H9 (cell line): ENCODE data around the gene AKR1B15. TPM values are rescaled to one million over a fixed set of nuclear protein-coding genes. Genes with fewer than 3 reads are reported as not detected.

ENCODE experiments used
- DNase-seq: peaks from one replicate; pipeline ENCODE4 v3.0.0-alpha.2; 2017
- H2AFZ ChIP-seq: one replicate; pipeline ENCODE4 v1.6.1; 2013; ENCODE audit warnings: mild to moderate bottlenecking, low read length, control low read depth, moderate library complexity
- H2AK5ac ChIP-seq: 2 replicates; pipeline ENCODE4 v1.6.1; 2013; ENCODE audit warnings: low read length, control low read depth, mixed read lengths; ENCODE audit not compliant: insufficient read length
- H2BK120ac ChIP-seq: one replicate; pipeline ENCODE4 v1.6.1; 2013; ENCODE audit warnings: low read depth, mild to moderate bottlenecking, low read length, control low read depth, inconsistent platforms; ENCODE audit not compliant: poor library complexity, severe bottlenecking
- H2BK12ac ChIP-seq: 2 replicates; pipeline ENCODE4 v1.6.1; 2013; ENCODE audit warnings: low read length, control low read depth, mixed read lengths, low read depth; ENCODE audit not compliant: insufficient read length
- H2BK15ac ChIP-seq: 2 replicates; pipeline ENCODE4 v1.6.1; 2013; ENCODE audit warnings: low read depth, low read length, control low read depth
- H2BK20ac ChIP-seq: one replicate; pipeline ENCODE4 v1.6.1; 2013; ENCODE audit warnings: low read depth, mild to moderate bottlenecking, low read length, control low read depth, inconsistent platforms; ENCODE audit not compliant: poor library complexity, severe bottlenecking
- H2BK5ac ChIP-seq: 2 replicates; pipeline ENCODE4 v1.6.1; 2013; ENCODE audit warnings: low read length, control low read depth, mixed read lengths; ENCODE audit not compliant: insufficient read length
- H3K14ac ChIP-seq: 2 replicates; pipeline ENCODE4 v1.6.1; 2013; ENCODE audit warnings: low read length, control low read depth; ENCODE audit not compliant: insufficient read depth
- H3K18ac ChIP-seq: 2 replicates; pipeline ENCODE4 v1.6.1; 2013; ENCODE audit warnings: low read depth, mild to moderate bottlenecking, mixed read lengths, low read length, control low read depth; ENCODE audit not compliant: insufficient read length
- H3K23ac ChIP-seq: 2 replicates; pipeline ENCODE4 v1.6.1; 2013; ENCODE audit warnings: low read length, control low read depth, mixed read lengths, low read depth; ENCODE audit not compliant: insufficient read length
- H3K23me2 ChIP-seq: 2 replicates; pipeline ENCODE4 v1.6.1; 2013; ENCODE audit warnings: low read depth, mild to moderate bottlenecking, mixed read lengths, low read length, control low read depth; ENCODE audit not compliant: insufficient read length, poor library complexity, severe bottlenecking
- H3K27ac ChIP-seq: 2 replicates; pipeline ENCODE4 v1.5.1; 2013; ENCODE audit warnings: low read length, control low read depth, mixed read lengths, low read depth; ENCODE audit not compliant: insufficient read length
- H3K27me3 ChIP-seq: 2 replicates; pipeline ENCODE4 v1.6.1; 2013; ENCODE audit warnings: low read length, control low read depth, inconsistent platforms; ENCODE audit not compliant: insufficient read depth
- H3K4ac ChIP-seq: 2 replicates; pipeline ENCODE4 v1.6.1; 2013; ENCODE audit warnings: low read depth, mild to moderate bottlenecking, control low read depth, inconsistent platforms, low read length, moderate library complexity
- H3K4me1 ChIP-seq: 2 replicates; pipeline ENCODE4 v1.6.1; 2013; ENCODE audit warnings: low read length, control low read depth, inconsistent platforms; ENCODE audit not compliant: insufficient read depth
- H3K4me2 ChIP-seq: 2 replicates; pipeline ENCODE4 v1.6.1; 2013; ENCODE audit warnings: low read length, control low read depth, mixed read lengths; ENCODE audit not compliant: insufficient read length, insufficient read depth
- H3K56ac ChIP-seq: 2 replicates; pipeline ENCODE4 v1.6.1; 2013; ENCODE audit warnings: low read depth, mild to moderate bottlenecking, mixed read lengths, low read length, control low read depth; ENCODE audit not compliant: insufficient read length
- H3K79me1 ChIP-seq: 2 replicates; pipeline ENCODE4 v1.6.1; 2013; ENCODE audit warnings: low read depth, mild to moderate bottlenecking, moderate library complexity, low read length, control low read depth, inconsistent platforms; ENCODE audit not compliant: insufficient read depth, poor library complexity, severe bottlenecking
- H3K79me2 ChIP-seq: 2 replicates; pipeline ENCODE4 v1.6.1; 2013; ENCODE audit warnings: low read length, control low read depth, inconsistent platforms; ENCODE audit not compliant: insufficient read depth
- H3K9ac ChIP-seq: 2 replicates; pipeline ENCODE4 v1.6.1; 2013; ENCODE audit warnings: low read length, control low read depth, mixed read lengths; ENCODE audit not compliant: insufficient read length; ENCODE audit errors: extremely low read depth
- H3K9me3 ChIP-seq: one replicate; pipeline ENCODE4 v1.6.1; 2013; ENCODE audit warnings: low read depth, low read length, inconsistent platforms; ENCODE audit not compliant: control insufficient read depth
- H3T11ph ChIP-seq: one replicate; pipeline ENCODE4 v1.6.1; 2013; ENCODE audit warnings: mild to moderate bottlenecking, low read length, control low read depth, inconsistent platforms
- H4K20me1 ChIP-seq: one replicate; pipeline ENCODE4 v1.6.1; 2013; ENCODE audit not compliant: control insufficient read depth, insufficient read length, insufficient read depth
- H4K5ac ChIP-seq: 2 replicates; pipeline ENCODE4 v1.6.1; 2013; ENCODE audit warnings: low read depth, mild to moderate bottlenecking, mixed read lengths, low read length, control low read depth; ENCODE audit not compliant: insufficient read length
- H4K8ac ChIP-seq: replicated peaks from 2 replicates; pipeline ENCODE4 v1.6.1; 2013; ENCODE audit warnings: low read length, control low read depth, mixed read lengths, low read depth; ENCODE audit not compliant: insufficient read length
- H4K91ac ChIP-seq: 2 replicates; pipeline ENCODE4 v1.6.1; 2013; ENCODE audit warnings: low read depth, mild to moderate bottlenecking, moderate library complexity, mixed read lengths, low read length, control low read depth; ENCODE audit not compliant: insufficient read length
- H3K27ac Mint-ChIP-seq, 3 experiments: 2 replicates in 2 of 3; 3 replicates in 1 of 3; pipeline ENCODE4 v1.8.0; 2020 to 2021; ENCODE audit warnings: mixed read lengths in 3 of 3, mild to moderate bottlenecking in 1 of 3, moderate library complexity in 1 of 3
- H3K27me3 Mint-ChIP-seq: 2 replicates; pipeline ENCODE4 v1.8.0; 2021; ENCODE audit warnings: low read depth, mild to moderate bottlenecking, moderate library complexity, mixed read lengths
- H3K36me3 Mint-ChIP-seq, 3 experiments: 2 replicates in 2 of 3; 3 replicates in 1 of 3; pipeline ENCODE4 v1.8.0; 2020 to 2021; ENCODE audit warnings: low read depth in 3 of 3, mixed read lengths in 3 of 3; ENCODE audit not compliant: insufficient read depth in 1 of 3
- H3K4me1 Mint-ChIP-seq, 2 experiments: 2 replicates each; pipeline ENCODE4 v1.8.0; 2020; ENCODE audit warnings: mixed read lengths in 2 of 2
- H3K4me3 Mint-ChIP-seq, 2 experiments: 2 replicates in 1 of 2; 3 replicates in 1 of 2; pipeline ENCODE4 v1.8.0; 2020 to 2021; ENCODE audit warnings: mild to moderate bottlenecking in 2 of 2, mixed read lengths in 2 of 2, moderate library complexity in 1 of 2
- H3K9me3 Mint-ChIP-seq, 2 experiments: 2 replicates in 1 of 2; 3 replicates in 1 of 2; pipeline ENCODE4 v1.8.0; 2020; ENCODE audit warnings: mild to moderate bottlenecking in 2 of 2, mixed read lengths in 2 of 2, moderate library complexity in 1 of 2
- WGBS: extraction: QIAGEN DNeasy Blood & Tissue Kit; methylation state at CpG from one replicate; pipeline ENCODE4 v1.1.7; 2013; ENCODE audit warnings: missing lambda C conversion rate, low lambda C conversion rate, mixed read lengths; ENCODE audit not compliant: insufficient read length; ENCODE audit errors: extremely low coverage; 5-methylcytosine and 5-hydroxymethylcytosine counted together
- total RNA-seq: library from RNA; stranded (reverse); gene quantifications from 2 replicates; pipeline ENCODE4 v1.2.1, GENCODE V29; 2021
- TF ChIP-seq, protein P1 (sequence below): fragments of 200-600 bp; sonication (generic); conservative IDR thresholded peaks from 3 replicates; pipeline ENCODE4 v1.8.0; 2021; ENCODE audit warnings: antibody characterized with exemption, mild to moderate bottlenecking

AKR1B15 gene
- total RNA-seq, 1 experiment from 2014 or later = not detected

DNA sequence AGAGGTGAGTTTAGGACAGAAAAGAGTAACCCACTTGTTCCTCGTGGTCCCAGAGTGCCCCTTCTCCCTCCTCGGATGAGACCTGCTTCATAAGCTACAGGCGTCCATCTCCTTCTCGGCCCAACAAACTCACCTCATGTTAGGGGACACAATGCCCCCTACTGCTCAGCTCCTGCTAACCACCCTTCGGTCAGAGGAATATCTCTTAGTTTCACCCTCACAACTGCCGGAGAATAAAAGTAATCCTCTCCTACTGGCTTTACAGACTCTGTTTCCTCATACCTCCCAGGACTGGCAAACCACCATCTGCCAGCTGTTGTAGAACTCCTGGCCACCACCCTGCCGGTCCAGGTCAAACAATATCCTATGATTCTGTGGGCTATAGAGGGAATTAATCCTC is 3.2 kb downstream of the AKR1B15 start:
- Histone ChIP-seq H4K5ac (no peak overlapping the region), H4K8ac (no peak overlapping the region), H3K9me3 (no peaks in the 10 kb centered on the region), H3T11ph (no peak overlapping the region), H2BK120ac (no peak overlapping the region), H3K4ac (no peak overlapping the region), H3K4me2 (no peak overlapping the region), H3K56ac (no peak overlapping the region), H3K4me1 (no peaks in the 10 kb centered on the region), H2AK5ac (no peak overlapping the region), H3K9ac (no peak overlapping the region), H3K14ac (no peak overlapping the region), H2BK20ac (no peak overlapping the region), H3K27me3 (no peaks in the 10 kb centered on the region), H2AFZ (no peak overlapping the region), H2BK5ac (no peak overlapping the region), H3K23me2 (peaks cover 4% of the 10 kb centered on the region), H3K27ac (no peak overlapping the region), H4K20me1 (no peaks in the 10 kb centered on the region), H3K23ac (no peak overlapping the region), H2BK15ac (no peak overlapping the region), H3K79me1 (no peaks in the 10 kb centered on the region), H4K91ac (no peak overlapping the region), H2BK12ac (no peak overlapping the region), H3K18ac (no peak overlapping the region), H3K79me2 (no peaks in the 10 kb centered on the region)
- Mint-ChIP-seq H3K4me1 (peaks cover 24 to 36% of the 10 kb centered on the region in 2 experiments), H3K27me3 (peaks cover 12% of the 10 kb centered on the region), H3K36me3 (no peaks in the 10 kb centered on the region), H3K4me3 (no peak overlapping the region), H3K27ac (no peak overlapping the region), H3K9me3 (no peaks in the 10 kb centered on the region)
- DNase-seq = peak; percentile 51
- TF ChIP-seq, protein P1, sequence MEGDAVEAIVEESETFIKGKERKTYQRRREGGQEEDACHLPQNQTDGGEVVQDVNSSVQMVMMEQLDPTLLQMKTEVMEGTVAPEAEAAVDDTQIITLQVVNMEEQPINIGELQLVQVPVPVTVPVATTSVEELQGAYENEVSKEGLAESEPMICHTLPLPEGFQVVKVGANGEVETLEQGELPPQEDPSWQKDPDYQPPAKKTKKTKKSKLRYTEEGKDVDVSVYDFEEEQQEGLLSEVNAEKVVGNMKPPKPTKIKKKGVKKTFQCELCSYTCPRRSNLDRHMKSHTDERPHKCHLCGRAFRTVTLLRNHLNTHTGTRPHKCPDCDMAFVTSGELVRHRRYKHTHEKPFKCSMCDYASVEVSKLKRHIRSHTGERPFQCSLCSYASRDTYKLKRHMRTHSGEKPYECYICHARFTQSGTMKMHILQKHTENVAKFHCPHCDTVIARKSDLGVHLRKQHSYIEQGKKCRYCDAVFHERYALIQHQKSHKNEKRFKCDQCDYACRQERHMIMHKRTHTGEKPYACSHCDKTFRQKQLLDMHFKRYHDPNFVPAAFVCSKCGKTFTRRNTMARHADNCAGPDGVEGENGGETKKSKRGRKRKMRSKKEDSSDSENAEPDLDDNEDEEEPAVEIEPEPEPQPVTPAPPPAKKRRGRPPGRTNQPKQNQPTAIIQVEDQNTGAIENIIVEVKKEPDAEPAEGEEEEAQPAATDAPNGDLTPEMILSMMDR = peak; percentile 56
- WGBS = no CpG with 5 or more reads among the region's 7 CpGs
